GM18526 (cell line): Measurements from ENCODE around the gene MOB3A.

Experiments used
- POLR2A ChIP-seq: IDR thresholded peaks from 3 replicates; pipeline ENCODE4 v1.6.1; 2011; ENCODE audit not compliant: insufficient read length; ENCODE audit errors: extremely low read depth

Gene MOB3A

DNA sequence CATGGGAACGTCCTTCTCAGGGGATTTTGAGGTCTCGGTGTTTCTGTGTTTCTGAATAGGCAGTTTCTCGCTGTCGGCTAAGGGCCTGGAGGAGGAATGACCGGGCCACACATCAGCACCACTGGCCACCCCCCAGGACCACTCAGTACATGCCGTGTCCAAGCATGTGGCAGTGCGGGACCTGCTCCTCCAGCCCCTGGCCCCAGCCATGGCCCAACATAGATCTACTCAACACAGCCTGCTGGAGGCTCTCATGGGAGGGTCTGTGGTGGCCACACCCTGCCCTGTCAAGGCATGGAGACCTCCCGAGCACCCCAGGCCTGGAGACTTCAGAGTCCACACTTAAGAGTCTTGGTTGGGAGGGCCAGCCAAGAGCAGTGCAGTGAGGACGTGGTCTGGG lies 18.1 kb upstream of the MOB3A start:
- no peak for TF ChIP-seq POLR2A

DNA sequence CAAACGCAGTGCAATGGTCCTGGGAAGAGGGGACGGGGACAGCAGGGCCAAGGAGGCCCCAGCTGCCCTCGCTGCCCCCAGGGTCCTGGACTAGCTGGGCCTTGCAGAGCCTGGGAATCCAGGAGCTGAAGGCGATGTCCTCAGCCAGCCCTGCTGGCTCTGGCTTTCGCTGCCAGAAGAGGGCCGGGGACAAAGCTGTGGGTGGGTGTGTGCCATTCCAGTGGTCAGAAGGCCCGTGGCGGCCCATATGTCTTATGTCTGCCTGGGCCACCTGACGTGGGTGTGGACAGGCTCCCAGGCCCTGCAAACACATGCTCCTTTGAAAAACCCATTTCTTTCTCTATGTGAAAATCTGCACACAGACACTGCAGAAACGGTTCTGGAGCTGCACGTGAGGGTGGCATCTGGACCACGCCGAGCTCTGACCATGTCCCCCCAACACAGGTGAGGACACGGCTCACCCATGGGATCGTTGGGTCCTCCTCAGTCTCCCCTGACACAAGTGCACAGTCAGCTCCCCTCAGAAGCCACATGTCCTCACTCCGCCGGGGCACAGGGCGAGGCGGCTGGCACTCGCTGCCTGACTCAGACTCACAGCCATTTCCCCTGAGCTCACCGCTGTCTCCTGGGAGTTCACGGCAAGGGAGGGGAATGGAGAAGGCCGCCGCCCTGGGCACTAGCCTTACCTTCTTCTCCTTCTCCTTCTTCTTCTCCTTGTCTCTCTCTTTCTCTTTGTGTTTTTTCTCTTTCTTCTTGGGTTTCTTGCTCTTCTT lies 17.5 kb upstream of the MOB3A start:
- TF ChIP-seq POLR2A = no peak

DNA sequence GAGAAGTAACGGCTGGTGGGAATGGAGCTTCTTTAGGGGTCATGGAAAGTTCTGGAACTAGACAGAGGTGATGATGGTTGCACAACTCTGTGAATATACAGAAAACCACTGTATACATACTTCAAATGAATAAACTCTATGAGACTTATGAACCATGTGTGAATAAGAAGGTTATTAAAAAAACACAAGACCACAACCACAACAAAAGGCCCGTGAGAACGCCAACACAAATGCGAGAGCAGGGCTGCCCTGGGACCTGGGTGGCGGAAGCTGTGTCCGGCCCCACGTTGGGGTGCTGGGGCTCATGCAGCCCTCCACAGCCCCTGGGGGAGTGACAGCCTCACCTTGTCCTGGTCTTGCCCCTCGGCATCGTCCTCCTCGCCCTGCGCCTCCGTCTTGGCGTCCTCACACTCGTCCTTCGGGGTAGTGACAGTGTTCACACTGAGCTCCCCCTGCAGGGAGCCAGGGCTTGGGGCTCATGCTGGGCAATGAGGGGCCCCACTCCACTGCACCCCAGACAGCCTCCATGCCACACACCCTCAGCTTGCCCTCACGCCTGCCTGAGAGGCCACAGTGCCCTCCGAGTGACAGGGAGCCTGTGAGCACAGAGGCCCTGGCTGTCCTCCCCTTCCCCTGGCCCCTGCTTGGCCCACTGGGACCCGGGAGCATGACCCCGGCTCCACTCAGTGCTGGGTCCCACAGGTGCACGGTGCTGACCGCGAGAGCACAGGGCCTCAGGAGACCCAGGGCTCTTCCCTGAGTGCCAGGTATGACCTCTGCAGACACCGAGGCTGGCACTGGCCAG lies 16.6 kb upstream of the MOB3A start:
- TF ChIP-seq POLR2A = no peak

DNA sequence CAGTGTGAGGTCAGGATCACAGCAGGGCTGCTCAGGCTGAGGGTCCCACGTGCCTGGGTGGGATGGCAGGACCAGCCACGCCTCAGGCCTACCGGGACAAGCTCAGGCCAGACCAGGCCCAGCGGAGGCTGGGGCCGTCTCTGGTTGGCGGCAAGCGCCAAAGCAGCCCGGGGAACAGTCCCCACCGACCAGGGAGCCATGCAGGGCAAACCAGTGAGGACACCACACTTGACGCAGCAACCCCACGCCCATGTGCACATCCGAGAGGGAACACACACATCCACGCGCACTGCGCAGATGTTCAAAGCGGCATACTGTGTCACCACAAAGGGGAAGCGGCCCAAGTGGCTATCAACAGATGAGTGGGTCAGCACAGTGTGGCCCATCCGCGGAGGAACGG lies 15.8 kb upstream of the MOB3A start:
- no peak for TF ChIP-seq POLR2A

DNA sequence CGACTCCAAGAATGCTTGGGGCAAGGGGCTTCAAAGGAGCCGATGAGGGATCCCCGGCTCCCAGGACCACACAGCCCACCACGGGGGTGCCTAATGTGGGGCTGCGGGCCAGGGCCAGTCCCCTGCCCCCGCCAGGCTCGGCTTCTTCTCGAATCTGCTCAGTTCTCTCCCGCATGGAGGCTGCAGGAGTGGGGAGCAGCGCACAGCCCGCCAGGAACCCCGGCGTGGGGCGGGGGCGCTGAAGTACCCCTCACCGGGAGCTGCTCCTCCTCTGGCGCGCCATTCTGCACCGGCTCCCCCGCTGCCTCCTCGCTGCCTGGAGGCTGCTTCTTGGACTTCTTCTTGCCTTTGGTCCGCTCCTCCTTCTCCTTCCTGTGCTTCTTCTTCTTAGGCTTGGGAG lies 15.3 kb upstream of the MOB3A start:
- no peak for TF ChIP-seq POLR2A

DNA sequence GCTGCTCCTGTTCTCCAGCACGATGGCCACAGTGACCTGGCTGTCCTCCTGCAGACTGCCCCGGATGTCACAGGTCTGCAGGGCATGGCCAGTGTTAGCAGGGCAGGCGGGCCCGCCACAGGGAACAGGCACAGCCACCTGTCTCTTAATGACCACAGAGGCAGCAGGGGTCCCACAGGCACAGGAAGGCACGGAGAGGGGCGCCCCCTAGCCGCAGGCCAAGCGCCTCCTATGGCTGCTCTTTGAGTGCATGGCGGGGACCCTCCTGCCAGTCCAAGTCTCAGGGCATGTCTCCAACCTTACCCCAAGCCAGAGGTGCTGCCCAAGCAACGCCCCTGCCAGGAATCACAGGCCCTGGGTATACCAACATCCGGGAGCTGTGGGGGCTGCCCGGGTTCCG lies 14.7 kb upstream of the MOB3A start:
- no peak for TF ChIP-seq POLR2A

DNA sequence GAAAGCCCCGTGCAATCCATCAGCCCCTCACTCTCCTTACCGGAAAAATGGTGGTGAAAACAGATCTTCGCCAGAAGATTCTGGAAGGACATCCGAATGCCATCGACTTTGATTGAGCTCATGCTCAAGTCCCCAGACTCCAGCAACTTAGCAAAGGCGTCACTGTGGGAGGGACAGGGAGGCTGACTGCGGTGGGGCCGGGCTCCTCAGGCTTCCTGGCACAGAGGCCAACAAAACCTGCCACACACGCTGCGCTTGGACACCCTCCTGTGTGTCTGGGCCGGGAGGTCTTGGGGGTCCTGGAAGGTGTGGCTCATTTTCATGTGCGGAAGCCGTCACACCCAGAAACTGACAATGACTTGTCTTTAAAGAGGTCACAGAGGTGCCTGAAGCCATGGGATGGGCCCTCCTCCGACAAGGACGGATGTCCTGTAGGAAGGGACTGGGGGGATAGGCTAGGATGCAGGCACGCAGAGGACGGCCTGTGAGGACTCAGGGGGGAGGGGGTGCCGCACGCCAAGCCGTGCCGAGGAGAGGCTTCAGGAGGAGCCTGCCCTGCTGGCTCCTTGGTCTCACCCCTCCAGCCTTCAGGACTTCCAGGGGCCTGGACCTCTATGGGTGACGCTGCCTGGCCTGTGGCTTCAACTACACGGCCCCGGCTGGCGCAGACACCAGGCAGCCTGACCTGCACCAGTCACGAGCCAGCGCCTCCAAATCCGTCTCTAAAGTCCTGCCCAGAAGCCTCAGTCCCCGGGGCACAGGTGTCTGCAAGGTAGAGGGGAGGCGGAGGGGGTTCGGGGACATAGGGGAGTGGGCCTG lies 13.1 kb upstream of the MOB3A start:
- TF ChIP-seq POLR2A = no peak

DNA sequence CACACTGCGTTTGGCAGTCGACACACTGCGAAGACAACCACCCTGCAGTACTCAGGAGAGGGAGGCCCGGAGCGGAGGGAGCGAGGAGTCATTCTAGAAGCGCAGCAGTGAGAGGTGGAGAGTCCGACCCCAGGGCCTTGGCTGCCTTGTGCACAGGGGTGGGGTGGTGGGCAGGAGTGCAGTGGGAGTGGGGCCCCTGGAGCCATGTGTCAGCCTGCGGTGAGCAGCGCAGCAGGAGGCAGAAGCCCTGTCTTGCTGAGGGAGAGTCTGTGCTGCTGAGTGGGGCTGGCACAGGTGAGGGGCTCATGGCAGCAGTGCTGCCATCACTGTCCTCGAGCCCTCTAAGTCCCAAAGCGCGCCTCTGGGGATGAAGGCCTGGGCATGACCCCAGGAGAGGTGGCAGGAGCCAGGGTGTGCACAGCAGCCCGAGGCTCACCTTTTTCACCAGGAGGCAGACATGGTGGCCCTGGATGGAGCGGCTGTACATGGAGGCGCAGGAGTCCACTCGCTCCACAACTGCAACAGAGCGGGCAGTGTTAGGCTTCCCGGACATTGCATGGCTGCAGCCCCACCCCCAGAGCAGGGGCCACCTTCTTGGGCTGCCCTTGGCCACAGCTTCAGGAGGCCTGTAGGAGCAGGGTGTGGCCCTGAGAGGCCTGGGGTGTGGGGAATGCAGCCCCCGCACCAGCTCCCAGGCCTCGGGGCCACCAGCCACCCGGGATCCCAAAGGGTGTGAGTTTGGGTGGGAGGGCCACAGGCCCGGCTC lies 12.3 kb upstream of the MOB3A start:
- no peak for TF ChIP-seq POLR2A

DNA sequence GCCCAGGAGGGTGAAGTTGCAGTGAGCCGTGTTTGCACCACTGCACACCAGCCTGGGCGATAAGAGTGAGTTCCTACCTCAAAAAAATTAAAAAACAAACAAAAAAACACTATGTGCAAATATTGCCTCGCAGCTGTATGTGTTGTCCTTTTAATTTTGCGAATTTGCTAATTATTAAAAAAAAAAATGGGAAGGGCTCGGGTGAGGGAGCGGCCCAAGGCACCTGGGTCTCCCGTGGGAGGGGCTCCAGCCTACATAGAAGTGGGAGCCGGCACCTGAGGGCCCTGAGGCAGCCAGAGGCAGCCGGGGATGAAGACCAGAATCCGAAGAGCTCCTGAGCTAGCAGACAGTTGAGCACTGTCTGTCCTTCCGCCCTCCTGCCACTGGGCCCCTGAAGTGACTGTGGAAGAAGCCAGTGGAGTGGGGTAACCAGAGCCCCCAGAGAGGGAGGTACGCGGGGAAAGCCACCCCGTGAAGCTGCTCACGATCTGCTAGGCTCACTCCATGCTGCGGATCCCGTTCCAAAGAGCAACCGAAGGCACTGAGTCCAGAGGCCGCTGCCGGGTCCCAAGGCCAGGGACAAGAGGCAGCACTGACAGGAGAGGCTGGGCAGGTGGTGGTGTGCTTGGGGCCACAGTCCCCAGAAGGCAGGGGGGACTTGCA lies 7.0 kb upstream of the MOB3A start:
- TF ChIP-seq POLR2A = no peak

DNA sequence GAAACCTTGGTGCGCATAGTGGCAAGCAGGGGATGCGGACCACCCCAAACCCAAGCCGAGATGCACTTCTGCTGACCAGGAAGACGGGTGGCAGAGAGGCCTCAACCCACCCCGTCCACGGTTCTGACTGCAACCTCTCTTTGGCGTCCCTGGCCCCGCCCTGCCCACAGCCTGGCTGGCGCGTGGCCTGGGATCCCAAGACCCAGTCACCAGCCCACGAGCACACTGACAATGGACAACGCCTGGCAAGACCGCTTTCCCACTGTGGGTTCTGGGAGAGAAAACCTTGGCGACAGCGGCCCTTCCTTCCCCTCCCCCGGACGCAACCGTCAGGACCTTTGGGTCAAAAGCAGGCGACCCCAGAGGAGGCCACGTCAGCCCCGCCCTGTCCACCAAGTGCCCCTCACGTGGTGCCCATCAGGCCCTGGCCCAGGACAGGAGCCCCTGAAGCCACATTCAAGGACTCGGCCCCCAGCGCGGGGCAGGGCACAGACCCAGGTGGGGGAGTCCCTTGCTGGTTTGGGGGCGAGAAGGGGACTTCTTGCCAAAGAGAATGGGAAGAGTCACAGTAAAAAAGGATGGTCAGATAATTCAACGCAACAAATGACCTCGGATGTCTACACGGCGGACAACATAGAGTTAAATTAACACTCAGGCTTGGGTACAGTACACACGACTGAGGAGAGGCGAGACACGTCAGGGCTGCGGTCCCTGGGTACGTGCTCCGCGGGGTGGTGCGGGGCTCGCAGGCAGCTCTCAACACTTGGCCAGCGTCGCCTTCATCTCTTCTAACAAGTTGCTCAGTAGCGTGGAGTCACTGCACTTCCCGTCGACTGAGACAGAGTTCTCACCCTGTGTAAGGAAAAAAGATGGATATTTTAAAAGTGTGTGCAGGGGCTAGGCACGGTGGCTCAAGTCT lies 5.5 kb upstream of the MOB3A start:
- no peak for TF ChIP-seq POLR2A

DNA sequence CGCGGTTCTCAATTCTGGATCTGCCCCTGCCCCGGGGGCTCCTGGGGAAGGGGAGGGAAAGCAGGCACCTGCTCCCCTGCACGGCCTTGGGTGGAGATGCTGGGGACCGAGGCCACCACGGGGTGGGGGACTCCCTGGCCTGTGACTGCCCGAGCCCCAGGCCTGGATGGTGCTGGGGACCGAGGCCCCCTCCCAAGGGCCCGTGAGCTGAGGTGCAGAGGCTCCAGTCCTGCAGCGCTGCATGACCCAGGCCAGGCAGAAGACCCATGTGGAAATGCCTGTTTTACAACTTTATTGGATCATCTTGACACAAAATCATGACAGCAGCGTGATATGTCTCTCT lies 4.6 kb upstream of the MOB3A start:
- no peak for TF ChIP-seq POLR2A

DNA sequence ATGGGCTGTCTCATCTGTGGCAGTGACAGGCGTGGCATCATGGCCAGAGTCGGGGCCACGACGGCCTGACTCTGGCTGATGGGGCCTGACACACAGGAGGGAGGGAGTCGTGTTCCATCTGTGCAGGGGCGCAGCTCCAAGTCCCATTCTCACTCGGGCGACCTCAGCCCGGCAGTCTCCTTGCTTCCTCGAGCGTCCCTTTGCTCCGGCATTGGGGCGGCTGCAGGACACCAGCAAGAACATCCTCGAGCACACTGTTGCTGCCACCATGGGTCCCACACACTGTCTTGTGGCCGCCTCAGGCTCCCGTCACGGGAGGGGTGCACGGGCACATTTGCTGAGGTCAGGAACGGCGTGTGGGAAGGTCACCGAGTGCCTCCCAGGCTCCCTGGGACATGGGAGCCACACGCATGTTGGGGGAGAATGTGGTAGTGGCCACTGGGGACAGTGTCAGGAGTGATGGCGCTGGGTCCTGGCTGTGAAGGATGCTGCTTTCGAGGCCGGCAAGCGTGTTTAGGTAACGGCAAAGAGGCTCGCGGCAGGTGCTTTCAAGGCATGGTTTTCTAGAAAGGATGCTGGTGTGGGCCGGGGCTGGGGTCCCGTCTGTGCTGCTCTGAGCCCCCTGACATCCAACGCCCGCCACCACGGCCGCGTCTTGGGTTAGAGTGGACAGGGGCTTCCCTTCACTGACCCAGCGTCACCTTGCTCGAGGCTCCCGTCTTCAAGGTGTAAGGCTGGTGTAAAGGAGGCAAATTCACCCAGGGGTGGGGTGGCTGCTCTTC lies 4.0 kb upstream of the MOB3A start:
- TF ChIP-seq POLR2A = no peak

DNA sequence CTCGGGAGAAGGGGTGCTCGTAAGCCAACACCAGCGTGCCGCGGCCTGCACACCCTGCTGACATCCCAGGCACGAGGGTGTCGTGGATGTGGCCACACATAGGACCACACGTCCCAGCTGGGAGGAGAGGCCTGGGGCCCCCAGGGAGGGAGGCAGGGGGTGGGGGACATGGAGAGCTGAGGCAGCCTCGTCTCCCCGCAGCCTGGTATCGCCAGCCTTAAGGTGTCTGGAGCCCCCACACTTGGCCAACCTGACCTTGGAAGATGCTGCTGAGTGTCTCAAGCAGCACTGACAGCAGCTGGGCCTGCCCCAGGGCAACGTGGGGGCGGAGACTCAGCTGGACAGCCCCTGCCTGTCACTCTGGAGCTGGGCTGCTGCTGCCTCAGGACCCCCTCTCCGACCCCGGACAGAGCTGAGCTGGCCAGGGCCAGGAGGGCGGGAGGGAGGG lies 3.0 kb upstream of the MOB3A start:
- TF ChIP-seq POLR2A = no peak

DNA sequence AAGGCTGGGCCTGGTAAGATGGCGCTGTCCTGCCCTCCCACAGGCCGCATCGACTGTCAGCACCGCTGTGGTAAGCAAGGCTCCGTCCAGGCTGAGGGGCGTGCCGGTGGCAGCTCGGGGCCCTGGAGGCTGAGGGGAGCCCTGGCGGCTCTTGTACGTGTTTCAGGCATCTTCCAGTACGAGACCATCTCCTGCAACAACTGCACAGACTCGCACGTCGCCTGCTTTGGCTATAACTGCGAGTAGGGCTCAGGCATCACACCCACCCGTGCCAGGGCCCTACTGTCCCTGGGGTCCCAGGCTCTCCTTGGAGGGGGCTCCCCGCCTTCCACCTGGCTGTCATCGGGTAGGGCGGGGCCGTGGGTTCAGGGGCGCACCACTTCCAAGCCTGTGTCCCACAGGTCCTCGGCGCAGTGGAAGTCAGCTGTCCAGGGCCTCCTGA lies 1.8 kb upstream of the MOB3A start:
- no peak for TF ChIP-seq POLR2A
